Peyer's patch (tissue), 4 donors: ENCODE measurements around the gene ETV6. TPM values are rescaled to one million over a fixed set of nuclear protein-coding genes. Genes with fewer than 3 reads are reported as not detected.

Source experiments
- DNase-seq, 3 donors: peaks; one replicate each; pipeline ENCODE4 v3.0.0-alpha.2; 2017 to 2019
- H3K27ac ChIP-seq, 4 donors: fragments of 200-600 bp; sonication (generic); one replicate each; pipeline ENCODE4 v1.5.1; 2016 to 2019
- H3K27me3 ChIP-seq, 2 donors: fragments of 200-600 bp; sonication (generic); one replicate each; pipeline ENCODE4 v1.5.1; 2019
- H3K36me3 ChIP-seq, 3 donors: fragments of 200-600 bp; sonication (generic); one replicate each; pipeline ENCODE4 v1.5.1; 2016 to 2019
- H3K4me1 ChIP-seq, 4 donors: fragments of 200-600 bp; sonication (generic); one replicate each; pipeline ENCODE4 v1.5.1; 2016 to 2019
- H3K4me3 ChIP-seq, 4 donors: fragments of 200-600 bp; sonication (generic); 1 replicate in 3 of 4; 2 replicates in 1 of 4; pipeline ENCODE4 v1.5.1; 2016 to 2019; ENCODE audit warnings: mild to moderate bottlenecking in 1 of 4
- H3K9me3 ChIP-seq, 4 donors: fragments of 200-600 bp; sonication (generic); one replicate each; pipeline ENCODE4 v1.5.1; 2016 to 2019; ENCODE audit warnings: mild to moderate bottlenecking in 1 of 4
- POLR2A ChIP-seq, 2 donors: fragments of 450-650 bp; IDR thresholded peaks; one replicate each; pipeline ENCODE4 v1.5.1; 2017; ENCODE audit warnings: antibody characterized with exemption in 2 of 2, mild to moderate bottlenecking in 2 of 2, moderate library complexity in 2 of 2
- total RNA-seq, 4 donors: library from RNA; depleted of rRNA; stranded (reverse); fragments of >200 nt; gene quantifications; one replicate each; pipeline ENCODE4 v1.1.0, GENCODE V29; 2016
- TF ChIP-seq, protein P1 (sequence below), 6 experiments: fragments of 450-650 bp in 4 of 6; fragments of 200-600 bp in 2 of 6; sonication (generic) in 1 of 6; IDR thresholded peaks; one replicate each; pipeline ENCODE4 v1.5.1; 2017 to 2019; ENCODE audit warnings: antibody characterized with exemption in 6 of 6, mild to moderate bottlenecking in 3 of 6, moderate library complexity in 1 of 6

ETV6 gene
- total RNA-seq, 4 donors from 2014 or later, result 35.4 to 49.5 (median 42.2) TPM

DNA sequence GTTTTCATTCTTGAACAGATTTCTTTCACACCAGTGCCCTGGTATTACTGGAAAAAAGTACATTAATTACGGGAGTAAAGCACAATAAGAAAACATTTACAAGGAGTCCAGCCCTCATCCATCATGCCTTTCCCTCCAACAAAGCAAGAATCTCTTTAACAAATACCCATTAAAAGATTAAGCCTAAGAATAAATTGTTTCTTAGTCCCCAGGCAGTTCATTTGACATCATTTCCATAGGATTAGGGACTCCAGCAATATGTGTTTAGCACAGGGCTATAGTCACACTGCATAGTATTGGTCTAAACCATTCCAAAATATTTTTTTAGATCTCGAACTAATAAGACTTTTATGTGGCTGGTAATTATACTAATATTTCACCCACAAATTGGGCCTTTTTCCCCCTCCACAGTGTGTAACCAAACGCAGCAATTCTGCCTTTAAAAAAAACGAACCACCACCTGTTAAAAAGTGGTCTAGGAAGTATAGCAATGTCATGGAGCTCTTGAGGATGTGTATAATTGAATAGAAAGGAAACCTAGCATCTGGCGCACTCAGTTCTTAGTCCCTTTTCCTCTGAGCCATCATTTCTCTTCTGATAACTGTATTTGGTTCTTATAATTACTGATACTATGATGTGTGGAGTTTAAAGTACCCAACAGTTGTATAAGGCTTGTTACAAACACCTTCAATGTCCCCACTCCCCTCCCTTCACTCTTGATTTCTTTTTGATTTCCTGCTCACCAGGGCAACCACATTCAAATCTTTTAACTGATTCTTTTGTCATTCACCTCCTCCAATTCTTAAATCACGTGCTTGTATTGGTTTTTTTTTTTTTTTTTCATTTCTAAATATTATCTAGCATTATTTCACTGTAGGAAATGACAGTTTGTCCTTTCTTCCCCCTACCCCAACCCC is 138.7 kb downstream of the ETV6 start:
- no peak for DNase-seq
- H3K27ac ChIP-seq, result no peak overlapping the region
- no peaks in the 10 kb centered on the region for H3K27me3 ChIP-seq
- no peak overlapping the region for H3K4me3 ChIP-seq
- no peaks in the 10 kb centered on the region for H3K9me3 ChIP-seq
- no peaks in the 10 kb centered on the region for H3K36me3 ChIP-seq
- no peak for TF ChIP-seq POLR2A (IDR thresholded peaks at IDR 0.05)
- TF ChIP-seq, protein P1, sequence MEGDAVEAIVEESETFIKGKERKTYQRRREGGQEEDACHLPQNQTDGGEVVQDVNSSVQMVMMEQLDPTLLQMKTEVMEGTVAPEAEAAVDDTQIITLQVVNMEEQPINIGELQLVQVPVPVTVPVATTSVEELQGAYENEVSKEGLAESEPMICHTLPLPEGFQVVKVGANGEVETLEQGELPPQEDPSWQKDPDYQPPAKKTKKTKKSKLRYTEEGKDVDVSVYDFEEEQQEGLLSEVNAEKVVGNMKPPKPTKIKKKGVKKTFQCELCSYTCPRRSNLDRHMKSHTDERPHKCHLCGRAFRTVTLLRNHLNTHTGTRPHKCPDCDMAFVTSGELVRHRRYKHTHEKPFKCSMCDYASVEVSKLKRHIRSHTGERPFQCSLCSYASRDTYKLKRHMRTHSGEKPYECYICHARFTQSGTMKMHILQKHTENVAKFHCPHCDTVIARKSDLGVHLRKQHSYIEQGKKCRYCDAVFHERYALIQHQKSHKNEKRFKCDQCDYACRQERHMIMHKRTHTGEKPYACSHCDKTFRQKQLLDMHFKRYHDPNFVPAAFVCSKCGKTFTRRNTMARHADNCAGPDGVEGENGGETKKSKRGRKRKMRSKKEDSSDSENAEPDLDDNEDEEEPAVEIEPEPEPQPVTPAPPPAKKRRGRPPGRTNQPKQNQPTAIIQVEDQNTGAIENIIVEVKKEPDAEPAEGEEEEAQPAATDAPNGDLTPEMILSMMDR (IDR thresholded peaks at IDR 0.05), result no peak
- H3K4me1 ChIP-seq, result no peaks in the 10 kb centered on the region

DNA sequence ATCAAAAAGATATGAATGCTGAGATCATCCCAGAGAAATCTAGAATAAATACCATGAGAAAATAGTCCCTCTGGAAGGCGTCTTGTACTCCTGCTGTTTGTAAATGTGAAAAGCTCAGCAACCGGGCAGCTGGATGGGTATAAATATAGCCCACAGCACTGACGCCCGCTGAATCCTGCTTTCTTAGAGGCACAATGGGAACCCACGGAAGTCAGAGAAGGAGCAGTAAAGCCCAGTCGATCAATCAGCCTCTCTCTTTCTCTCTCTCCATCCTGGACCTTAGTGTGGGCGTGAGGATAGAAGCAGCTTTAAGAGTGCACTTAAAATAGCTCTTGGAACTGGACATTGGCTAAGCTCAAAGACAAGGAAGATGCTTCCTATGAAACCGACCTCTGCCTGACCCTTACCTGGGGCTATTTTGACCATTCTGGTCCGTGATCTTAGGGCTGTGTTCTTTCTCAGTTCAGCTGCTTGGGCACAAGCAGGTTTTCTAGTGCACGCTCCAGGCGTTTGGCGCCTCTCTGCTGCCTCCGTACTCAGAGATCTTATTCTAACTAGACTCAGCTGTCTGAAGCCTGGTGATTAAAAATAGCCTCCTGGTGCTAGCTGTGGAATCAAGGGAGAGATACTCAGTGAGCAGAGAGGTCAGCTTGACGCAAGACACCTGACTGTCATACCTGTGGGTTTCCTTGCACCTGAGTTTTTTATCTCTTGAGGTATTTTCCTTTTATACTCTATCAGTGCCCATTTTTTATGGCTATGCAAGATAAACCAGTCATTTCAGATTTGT is 144.6 kb downstream of the ETV6 start:
- Histone ChIP-seq H3K27ac (peak overlapping the region in 2 of 4 donors; percentile 23 to 64), H3K27me3 (no peaks in the 10 kb centered on the region), H3K9me3 (no peaks in the 10 kb centered on the region), H3K4me3 (no peak overlapping the region), H3K36me3 (no peaks in the 10 kb centered on the region), H3K4me1 (peaks cover 0 to 34% (median 2%) of the 10 kb centered on the region in 4 donors)
- TF ChIP-seq, protein P1 (IDR thresholded peaks at IDR 0.05), result no peak
- no peak for TF ChIP-seq POLR2A (IDR thresholded peaks at IDR 0.05)
- no peak for DNase-seq

GRCh38 chr12:11794751-11795150 is 145.3 kb downstream of the ETV6 start:
- Histone ChIP-seq H3K4me1 (peaks cover 0 to 36% (median 2%) of the 10 kb centered on the region in 4 donors), H3K4me3 (no peak overlapping the region)
- DNase-seq, result no peak

GRCh38 chr12:11795192-11795912 is 145.9 kb downstream of the ETV6 start:
- Histone ChIP-seq H3K36me3 (no peaks in the 10 kb centered on the region), H3K27ac (peak overlapping the region in 3 of 4 donors; percentile 13 to 68 (median 64)), H3K4me3 (no peak overlapping the region), H3K4me1 (peaks cover 0 to 36% (median 2%) of the 10 kb centered on the region in 4 donors), H3K9me3 (no peaks in the 10 kb centered on the region), H3K27me3 (no peaks in the 10 kb centered on the region)
- no peak for DNase-seq
- no peak for TF ChIP-seq POLR2A (IDR thresholded peaks at IDR 0.05)
- TF ChIP-seq, protein P1 (IDR thresholded peaks at IDR 0.05), result peak in 2 of 6 experiments; percentile 12 to 20

More at GRCh38 chr12:11794751-11795150, 145.3 kb downstream of the ETV6 start:
- Histone ChIP-seq H3K27me3 (no peaks in the 10 kb centered on the region), H3K27ac (peak overlapping the region in 1 of 4 donors; percentile 64), H3K36me3 (no peaks in the 10 kb centered on the region), H3K9me3 (no peaks in the 10 kb centered on the region)
- TF ChIP-seq, protein P1 (IDR thresholded peaks at IDR 0.05), result no peak
- no peak for TF ChIP-seq POLR2A (IDR thresholded peaks at IDR 0.05)

GRCh38 chr12:11795913-11796459 is 146.5 kb downstream of the ETV6 start:
- Histone ChIP-seq H3K36me3 (no peaks in the 10 kb centered on the region), H3K4me1 (peaks cover 0 to 36% (median 2%) of the 10 kb centered on the region in 4 donors), H3K27me3 (no peaks in the 10 kb centered on the region), H3K27ac (peak overlapping the region in 3 of 4 donors; percentile 4 to 68 (median 64)), H3K9me3 (no peaks in the 10 kb centered on the region), H3K4me3 (no peak overlapping the region)
- no peak for TF ChIP-seq POLR2A (IDR thresholded peaks at IDR 0.05)
- TF ChIP-seq, protein P1 (IDR thresholded peaks at IDR 0.05), result no peak
- DNase-seq, result no peak
